ENCODE data around the gene SFMBT2. TPM values are rescaled to one million over a fixed set of nuclear protein-coding genes. Genes with fewer than 3 reads are reported as not detected.
A peak's percentile ranks its signal among the peaks of the same experiment; 100 is the strongest.

SFMBT2 gene
- total RNA-seq, 3 donors from 2014 or later (not counting 1 experiment from before 2014, with no cell fraction given) = 50.4 to 70.4 (median 52.2) TPM

DNA sequence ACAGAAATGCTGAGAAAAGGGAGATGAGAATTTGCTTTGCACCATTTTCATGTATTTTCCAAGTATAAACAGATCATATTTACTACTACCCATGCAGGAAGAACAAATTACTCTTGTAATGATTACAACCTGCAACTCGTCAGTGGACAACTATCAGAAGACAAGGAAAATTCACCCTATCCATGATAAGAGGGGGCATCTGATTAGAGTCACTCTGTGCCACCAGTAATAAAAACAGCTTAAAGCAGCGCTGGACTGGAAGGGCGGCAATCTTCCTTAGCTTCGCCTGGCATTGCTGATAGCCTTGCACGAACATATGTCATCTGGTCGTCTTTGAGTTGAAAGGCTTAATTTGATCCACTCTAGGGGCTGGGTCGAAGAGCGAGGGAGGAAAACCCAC is 162.7 kb downstream of the SFMBT2 start:
- no peak for ATAC-seq
- H3K9me3 Mint-ChIP-seq = no peaks in the 10 kb centered on the region
- intact Hi-C loops (cut with micrococcal nuclease) = loop anchor here (5.0 to 10.0 kb wide), 2 partner anchors 123 to 756 kb away; no protein-coding TSS in a partner anchor
- Histone ChIP-seq H3K4me3 (ENCODE audit: low read length) (no peak overlapping the region), H3K27ac (ENCODE audit: low read length) (no peak overlapping the region), H3K27me3 (ENCODE audit: control insufficient read depth, insufficient read depth, low read length) (no peaks in the 10 kb centered on the region), H3K36me3 (ENCODE audit: control insufficient read depth, insufficient read depth, low read length) (peaks cover 20% of the 10 kb centered on the region), H3K9me3 (ENCODE audit: control insufficient read depth, insufficient read depth, low read length) (no peaks in the 10 kb centered on the region), H3K4me1 (ENCODE audit: control insufficient read depth, insufficient read depth, low read length) (peaks cover 25% of the 10 kb centered on the region)
- TF ChIP-seq, protein P1, sequence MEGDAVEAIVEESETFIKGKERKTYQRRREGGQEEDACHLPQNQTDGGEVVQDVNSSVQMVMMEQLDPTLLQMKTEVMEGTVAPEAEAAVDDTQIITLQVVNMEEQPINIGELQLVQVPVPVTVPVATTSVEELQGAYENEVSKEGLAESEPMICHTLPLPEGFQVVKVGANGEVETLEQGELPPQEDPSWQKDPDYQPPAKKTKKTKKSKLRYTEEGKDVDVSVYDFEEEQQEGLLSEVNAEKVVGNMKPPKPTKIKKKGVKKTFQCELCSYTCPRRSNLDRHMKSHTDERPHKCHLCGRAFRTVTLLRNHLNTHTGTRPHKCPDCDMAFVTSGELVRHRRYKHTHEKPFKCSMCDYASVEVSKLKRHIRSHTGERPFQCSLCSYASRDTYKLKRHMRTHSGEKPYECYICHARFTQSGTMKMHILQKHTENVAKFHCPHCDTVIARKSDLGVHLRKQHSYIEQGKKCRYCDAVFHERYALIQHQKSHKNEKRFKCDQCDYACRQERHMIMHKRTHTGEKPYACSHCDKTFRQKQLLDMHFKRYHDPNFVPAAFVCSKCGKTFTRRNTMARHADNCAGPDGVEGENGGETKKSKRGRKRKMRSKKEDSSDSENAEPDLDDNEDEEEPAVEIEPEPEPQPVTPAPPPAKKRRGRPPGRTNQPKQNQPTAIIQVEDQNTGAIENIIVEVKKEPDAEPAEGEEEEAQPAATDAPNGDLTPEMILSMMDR (IDR thresholded peaks at IDR 0.05) = no peak
- no peak overlapping the region for H3K27ac Mint-ChIP-seq
- H3K27me3 Mint-ChIP-seq (ENCODE audit: low read depth in 2 of 2) = no peaks in the 10 kb centered on the region
- peaks cover 52 to 55% of the 10 kb centered on the region in 2 donors for H3K4me1 Mint-ChIP-seq
- WGBS (ENCODE audit: insufficient coverage) = 97% methylated on average over 8 of the region's 8 CpGs
- H3K4me3 Mint-ChIP-seq = peak overlapping the region; percentile 13
- H3K36me3 Mint-ChIP-seq = no peaks in the 10 kb centered on the region
- DNase-seq = no peak

- peaks cover 28% of the 10 kb centered on the region for H3K36me3 ChIP-seq (ENCODE audit: control insufficient read depth, insufficient read depth, low read length)
- DNase-seq = no peak
- no peaks in the 10 kb centered on the region for H3K9me3 Mint-ChIP-seq
- TF ChIP-seq, protein P1 (IDR thresholded peaks at IDR 0.05) = no peak
- no peaks in the 10 kb centered on the region for H3K27me3 ChIP-seq (ENCODE audit: control insufficient read depth, insufficient read depth, low read length)
- WGBS (ENCODE audit: insufficient coverage) = 98% methylated on average over 3 of the region's 4 CpGs
- peaks cover 27% of the 10 kb centered on the region for H3K4me1 ChIP-seq (ENCODE audit: control insufficient read depth, insufficient read depth, low read length)
- no peaks in the 10 kb centered on the region for H3K9me3 ChIP-seq (ENCODE audit: control insufficient read depth, insufficient read depth, low read length)
- peak overlapping the region; percentile 68 for H3K4me3 Mint-ChIP-seq
- H3K27ac Mint-ChIP-seq = peak overlapping the region; percentile 90 to 99
- no peaks in the 10 kb centered on the region for H3K27me3 Mint-ChIP-seq (ENCODE audit: low read depth in 2 of 2)
- ATAC-seq = no peak
- peaks cover 8% of the 10 kb centered on the region for H3K36me3 Mint-ChIP-seq
- no peak overlapping the region for H3K4me3 ChIP-seq (ENCODE audit: low read length)
- H3K27ac ChIP-seq (ENCODE audit: low read length) = no peak overlapping the region
- peaks cover 52 to 54% of the 10 kb centered on the region in 2 donors for H3K4me1 Mint-ChIP-seq
- intact Hi-C loops (cut with micrococcal nuclease) = loop anchor here (5.0 to 10.0 kb wide), 2 partner anchors 121 to 753 kb away; no protein-coding TSS in a partner anchor
Observed at GRCh38 chr10:7245505-7245904, 165.3 kb downstream of the SFMBT2 start.

DNA sequence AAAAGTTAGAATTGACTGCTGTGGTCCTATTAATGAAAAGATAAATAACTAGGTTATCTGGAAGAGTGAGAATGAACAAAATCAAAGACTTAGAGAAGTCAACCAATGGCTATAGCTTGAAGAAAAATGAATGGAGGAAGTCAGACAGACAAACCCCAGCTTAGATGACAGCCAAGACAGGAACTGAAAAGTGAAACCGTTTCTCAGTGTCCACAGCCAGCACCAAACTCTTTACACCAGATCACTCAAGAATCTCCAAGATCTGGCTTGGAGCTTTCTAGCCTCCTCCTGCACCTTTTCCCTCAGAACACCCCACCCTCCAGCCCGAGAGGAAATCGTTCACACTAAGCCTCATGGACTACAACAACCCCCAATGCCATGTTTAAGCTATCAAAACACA is 167.0 kb downstream of the SFMBT2 start:
- TF ChIP-seq, protein P1 (IDR thresholded peaks at IDR 0.05) = no peak
- ATAC-seq (peak; percentile 58 to 81 (median 60)), DNase-seq (peak; percentile 25 to 30)
- no peaks in the 10 kb centered on the region for H3K27me3 Mint-ChIP-seq (ENCODE audit: low read depth in 2 of 2)
- Histone ChIP-seq H3K9me3 (ENCODE audit: control insufficient read depth, insufficient read depth, low read length) (no peaks in the 10 kb centered on the region), H3K36me3 (ENCODE audit: control insufficient read depth, insufficient read depth, low read length) (peaks cover 24% of the 10 kb centered on the region), H3K27me3 (ENCODE audit: control insufficient read depth, insufficient read depth, low read length) (no peaks in the 10 kb centered on the region), H3K4me3 (ENCODE audit: low read length) (no peak overlapping the region), H3K27ac (ENCODE audit: low read length) (peak overlapping the region; percentile 71), H3K4me1 (ENCODE audit: control insufficient read depth, insufficient read depth, low read length) (peaks cover 30% of the 10 kb centered on the region)
- H3K27ac Mint-ChIP-seq = peak overlapping the region; percentile 90 to 99
- peaks cover 10% of the 10 kb centered on the region for H3K36me3 Mint-ChIP-seq
- intact Hi-C loops (cut with micrococcal nuclease) = loop anchor here (1.0 to 10.0 kb wide), 8 partner anchors 15 to 317 kb away; no protein-coding TSS in a partner anchor
- peak overlapping the region; percentile 92 for H3K4me3 Mint-ChIP-seq
- no peaks in the 10 kb centered on the region for H3K9me3 Mint-ChIP-seq
- peaks cover 62 to 66% of the 10 kb centered on the region in 2 donors for H3K4me1 Mint-ChIP-seq
- 13% methylated on average over 3 of the region's 3 CpGs for WGBS (ENCODE audit: insufficient coverage)

DNA sequence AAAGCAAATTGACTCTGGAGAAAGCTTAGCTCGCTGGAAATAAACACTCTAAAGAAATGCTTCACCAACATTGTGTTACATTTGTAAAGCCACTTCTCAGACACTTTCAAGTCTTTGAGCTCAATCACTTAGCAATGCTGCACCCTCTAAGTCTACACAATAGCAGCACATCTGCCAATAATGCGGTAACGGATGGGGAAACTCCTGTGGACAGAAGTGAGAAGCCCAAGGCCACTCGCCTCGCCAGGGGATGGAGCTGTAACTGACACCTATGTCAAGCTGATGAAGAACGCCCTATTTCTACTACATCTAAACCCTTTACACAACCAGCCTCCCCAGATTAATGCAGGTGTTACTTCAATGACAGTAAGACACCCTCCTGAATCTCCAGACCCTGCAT is 167.7 kb downstream of the SFMBT2 start:
- peak overlapping the region; percentile 90 to 99 for H3K27ac Mint-ChIP-seq
- Histone ChIP-seq H3K27me3 (ENCODE audit: control insufficient read depth, insufficient read depth, low read length) (no peaks in the 10 kb centered on the region), H3K9me3 (ENCODE audit: control insufficient read depth, insufficient read depth, low read length) (no peaks in the 10 kb centered on the region), H3K36me3 (ENCODE audit: control insufficient read depth, insufficient read depth, low read length) (peaks cover 20% of the 10 kb centered on the region), H3K4me3 (ENCODE audit: low read length) (no peak overlapping the region), H3K4me1 (ENCODE audit: control insufficient read depth, insufficient read depth, low read length) (peaks cover 30% of the 10 kb centered on the region), H3K27ac (ENCODE audit: low read length) (peak overlapping the region; percentile 71)
- WGBS (ENCODE audit: insufficient coverage) = 62% methylated on average over 6 of the region's 6 CpGs
- peaks cover 10% of the 10 kb centered on the region for H3K36me3 Mint-ChIP-seq
- H3K27me3 Mint-ChIP-seq (ENCODE audit: low read depth in 2 of 2) = no peaks in the 10 kb centered on the region
- DNase-seq = peak; percentile 45 to 74
- intact Hi-C loops (cut with micrococcal nuclease) = loop anchor here (1.0 to 10.0 kb wide), 8 partner anchors 16 to 316 kb away; no protein-coding TSS in a partner anchor
- TF ChIP-seq, protein P1 (IDR thresholded peaks at IDR 0.05) = no peak
- no peaks in the 10 kb centered on the region for H3K9me3 Mint-ChIP-seq
- peak overlapping the region; percentile 92 for H3K4me3 Mint-ChIP-seq
- ATAC-seq = peak; percentile 76 to 92 (median 90)
- H3K4me1 Mint-ChIP-seq = peaks cover 69 to 70% of the 10 kb centered on the region in 2 donors

Measured in natural killer cell (primary cell).